ENCODE measurements around the gene FAM209A.
"Not testable (repeated sequence)": the region's sequence is repeated elsewhere in the genome, so short reads cannot be mapped to it uniquely, and the experiment has no call there.

The FAM209A gene

DNA sequence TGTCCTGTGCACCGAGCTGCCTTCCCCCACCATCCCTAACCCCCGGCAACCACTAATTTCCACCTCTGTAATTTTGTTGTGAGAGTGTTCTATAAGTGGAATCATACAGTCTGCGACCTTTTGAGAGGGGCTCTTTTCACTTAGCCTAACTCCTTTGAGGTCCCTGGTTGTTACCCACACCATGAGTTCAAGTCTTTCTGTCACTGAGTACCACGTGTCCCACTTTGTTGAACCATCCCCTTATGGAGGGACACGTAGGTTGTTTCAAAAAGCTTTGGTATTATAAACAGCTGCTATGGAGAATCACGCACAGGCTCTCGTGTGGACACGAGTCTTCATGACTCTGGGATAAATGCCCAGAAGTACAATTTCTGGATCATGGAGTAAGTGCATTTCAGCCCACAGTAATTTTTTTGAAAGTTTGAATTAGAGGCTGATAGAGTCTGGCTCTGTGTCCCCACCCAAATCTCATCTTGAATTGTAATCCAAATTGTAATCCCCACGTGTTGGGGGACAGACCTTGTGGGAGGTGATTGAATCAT, 18.0 kb downstream of the FAM209A start:
- no peak for DNase-seq

DNA sequence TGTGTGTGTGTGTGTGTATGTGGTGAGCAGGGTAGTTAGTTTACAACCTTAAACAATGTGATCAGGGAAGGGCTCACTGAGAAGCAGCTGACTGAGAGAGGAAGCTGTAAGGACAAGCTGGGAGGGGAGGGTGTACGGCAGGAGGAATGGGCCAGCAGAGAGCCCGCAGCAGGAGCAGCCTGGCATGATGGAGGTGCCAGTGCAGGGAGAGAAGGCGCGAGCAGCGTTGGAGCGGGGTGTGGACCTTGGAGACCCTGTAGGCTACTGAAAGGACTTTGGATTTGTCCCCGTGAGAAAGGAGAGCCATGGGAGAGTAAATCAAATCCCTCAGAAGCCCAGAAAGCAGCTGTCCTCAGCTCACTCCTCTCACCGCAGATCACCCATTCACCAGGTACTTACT, 27.0 kb downstream of the FAM209A start:
- no peak for DNase-seq

DNA sequence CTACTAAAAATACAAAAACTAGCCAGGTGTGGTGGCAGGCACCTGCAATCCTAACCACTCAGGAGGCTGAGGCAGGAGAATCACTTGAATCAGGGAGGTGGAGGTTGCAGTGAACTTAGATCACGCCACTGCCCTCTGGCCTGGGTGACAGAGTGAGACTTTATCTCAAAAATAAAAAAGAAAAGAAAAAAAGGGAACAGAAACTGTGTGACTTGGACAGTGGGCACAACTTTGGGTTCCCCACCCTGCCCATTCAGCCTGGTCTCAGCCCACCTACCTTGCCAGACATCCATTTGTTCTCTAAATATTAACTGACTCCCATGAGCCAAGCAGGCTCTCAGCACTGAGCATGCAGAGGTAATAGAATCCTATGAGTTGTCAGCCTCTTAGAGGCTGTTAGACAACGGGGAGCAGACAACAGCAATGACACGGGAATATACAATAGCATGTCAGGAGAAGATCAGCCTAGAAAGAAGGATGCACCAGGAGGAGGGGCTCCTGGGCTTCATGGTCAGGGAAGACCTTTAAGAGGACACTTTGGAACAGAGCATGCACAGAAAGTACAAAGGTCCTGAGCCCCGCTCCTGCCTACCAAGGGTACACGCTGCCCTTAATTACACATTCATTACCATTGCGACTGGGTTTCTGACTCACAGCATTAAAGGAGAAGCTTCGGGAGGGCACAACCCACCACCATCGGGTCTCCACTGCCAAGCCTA, 28.5 kb downstream of the FAM209A start:
- no peak for DNase-seq

DNA sequence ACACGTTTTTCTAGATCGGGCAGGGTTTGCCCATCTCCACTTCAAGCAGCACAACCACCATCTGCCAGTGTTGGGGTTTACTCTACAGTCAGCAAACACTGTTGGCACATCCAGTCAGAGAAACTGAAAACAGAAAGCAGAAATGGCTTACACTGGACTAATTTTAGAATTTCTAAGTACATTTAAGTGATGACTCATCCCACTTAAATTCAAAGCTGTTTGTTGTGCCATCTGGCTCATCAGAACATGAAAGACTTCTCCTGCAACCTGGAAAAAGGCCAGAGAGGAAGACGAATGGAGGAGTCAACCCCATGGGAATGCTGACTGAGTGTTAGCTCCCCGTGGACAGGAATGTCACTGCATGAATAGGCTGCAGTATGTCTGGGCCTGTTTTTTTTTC, 30.3 kb downstream of the FAM209A start:
- no peak for DNase-seq

DNA sequence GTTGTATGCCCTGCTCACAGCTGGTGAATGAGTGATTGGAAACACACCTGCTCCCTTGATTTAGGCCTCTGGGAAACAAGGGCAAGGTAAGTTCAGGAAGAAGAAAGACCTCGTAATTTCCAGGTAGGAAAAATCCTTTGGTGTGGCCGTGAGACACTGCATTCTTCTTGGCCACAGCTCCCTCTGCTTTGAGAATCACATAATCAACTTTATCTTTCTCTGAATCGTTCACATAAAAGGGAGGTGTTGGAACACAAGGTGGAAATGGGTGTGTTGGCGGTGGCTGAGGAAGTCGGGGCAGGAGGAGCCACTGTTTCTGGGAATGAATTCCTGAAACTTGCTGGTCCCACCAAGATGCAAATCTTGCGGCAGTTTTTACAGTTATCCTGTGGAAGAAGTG, 34.4 kb downstream of the FAM209A start:
- no peak for DNase-seq

DNA sequence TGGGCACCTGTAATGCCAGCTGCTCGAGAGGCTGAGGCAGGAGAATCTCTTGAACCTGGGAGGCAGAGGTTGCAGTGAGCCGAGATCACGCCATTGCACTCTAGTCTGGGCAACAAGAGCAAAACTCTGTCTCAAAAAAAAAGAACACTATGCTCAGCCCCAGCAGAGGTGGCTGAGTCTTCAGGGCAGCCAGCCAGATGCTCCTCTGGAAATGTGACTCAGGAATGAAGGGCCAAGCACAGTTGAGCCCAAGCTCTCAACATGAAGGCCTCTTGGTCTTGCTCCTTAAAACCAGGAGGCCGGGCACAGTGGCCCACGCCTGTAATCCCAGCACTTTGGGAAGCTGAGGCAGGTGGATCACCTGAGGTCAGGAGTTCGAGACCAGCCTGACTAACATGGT, 40.0 kb downstream of the FAM209A start:
- DNase-seq: not testable (repeated sequence)

DNA sequence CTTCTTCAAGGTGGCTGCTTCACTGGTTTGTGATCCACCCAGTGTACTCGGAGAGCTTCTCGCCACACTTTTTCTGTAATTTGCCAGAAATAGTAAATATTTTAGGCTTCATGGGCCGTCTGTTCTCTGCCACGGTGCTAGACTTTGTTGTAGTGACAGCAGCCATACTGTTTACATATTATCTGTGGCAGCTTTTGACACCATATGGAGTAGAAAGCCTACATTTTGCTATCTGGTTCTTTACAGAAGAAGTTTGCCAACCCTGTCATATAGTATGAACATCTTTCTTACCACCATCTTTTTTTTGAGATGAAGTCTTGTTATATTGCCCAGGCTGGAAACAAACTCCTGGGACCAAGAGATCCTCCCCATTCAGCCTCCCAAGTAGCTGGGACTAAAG, 41.0 kb downstream of the FAM209A start:
- DNase-seq: no peak

DNA sequence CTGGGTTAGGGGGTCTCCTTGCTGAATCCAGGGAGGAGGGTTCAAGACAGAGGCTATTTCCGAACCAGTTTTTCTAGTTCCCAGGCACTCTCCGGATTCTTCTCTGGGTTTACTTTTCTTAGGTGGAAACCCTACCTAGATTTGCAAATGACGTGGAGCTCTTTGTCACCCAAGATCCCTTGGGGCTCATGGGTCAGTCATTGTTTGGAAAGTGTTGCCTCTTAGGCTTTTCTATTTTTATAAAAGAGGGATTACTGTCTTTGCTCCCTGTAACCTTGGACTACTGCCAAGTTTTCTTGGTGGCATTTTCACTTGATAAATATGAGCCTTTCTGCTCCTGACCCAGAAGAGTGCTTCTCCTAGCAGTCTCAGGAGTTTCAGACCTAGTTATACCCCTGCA, 42.1 kb downstream of the FAM209A start:
- no peak for DNase-seq

DNA sequence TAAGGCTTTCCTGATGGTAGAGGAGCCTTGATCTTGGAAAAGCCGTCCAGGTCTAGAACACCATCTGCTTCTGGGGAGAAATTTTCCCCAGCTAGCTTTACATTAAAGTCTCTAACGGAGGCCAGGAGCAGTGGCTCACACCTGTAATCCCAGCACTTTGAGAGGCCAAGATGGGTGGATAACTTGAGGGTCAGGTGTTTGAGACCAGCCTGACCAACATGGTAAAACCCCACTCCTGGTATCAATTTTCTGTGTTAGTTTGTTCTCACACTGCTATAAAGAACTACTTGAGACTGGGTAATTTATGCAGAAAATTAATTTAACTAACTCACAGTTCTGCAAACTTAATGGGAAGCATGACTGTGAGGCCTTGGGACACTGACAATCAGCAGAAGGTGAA, 46.3 kb downstream of the FAM209A start:
- no peak for DNase-seq

DNA sequence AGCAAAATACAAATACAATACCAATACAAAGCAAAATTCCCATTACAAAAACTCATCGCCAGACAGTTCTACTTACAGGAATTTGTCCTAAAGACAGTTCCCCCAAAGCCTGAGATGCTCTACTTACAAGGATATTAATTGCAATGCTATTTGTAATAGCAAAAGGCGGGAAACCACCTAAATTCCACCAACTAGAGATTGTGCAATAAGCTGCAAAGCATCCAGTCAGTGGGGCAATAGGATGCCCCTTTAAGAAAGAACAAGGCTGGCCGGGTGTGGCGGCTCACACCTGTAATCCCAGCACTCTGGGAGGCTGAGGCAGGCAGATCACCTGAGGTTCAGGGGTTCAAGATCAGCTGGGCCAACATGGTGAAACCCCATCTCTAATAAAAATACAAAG, 47.6 kb downstream of the FAM209A start:
- DNase-seq: no peak

DNA sequence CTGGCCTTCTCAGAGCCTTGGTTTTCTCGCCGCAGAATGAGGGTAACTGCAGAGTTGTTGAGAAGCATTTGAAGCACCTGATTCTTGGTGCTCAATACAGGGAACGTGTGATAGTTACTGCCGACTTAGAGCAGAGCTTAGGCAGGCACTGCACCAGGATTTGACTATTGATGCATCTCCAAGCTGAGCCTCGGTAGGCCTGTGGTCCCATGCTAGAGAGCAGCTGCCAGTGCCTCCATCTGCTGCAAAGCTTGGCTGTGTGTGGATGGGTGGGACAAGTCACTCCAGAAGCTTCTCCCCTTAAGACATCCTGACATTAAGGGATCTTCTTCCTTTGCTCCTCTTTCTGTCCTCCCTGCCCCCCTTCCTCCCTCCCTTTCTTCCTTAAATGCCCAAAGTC, 49.4 kb downstream of the FAM209A start:
- no peak for DNase-seq

DNA sequence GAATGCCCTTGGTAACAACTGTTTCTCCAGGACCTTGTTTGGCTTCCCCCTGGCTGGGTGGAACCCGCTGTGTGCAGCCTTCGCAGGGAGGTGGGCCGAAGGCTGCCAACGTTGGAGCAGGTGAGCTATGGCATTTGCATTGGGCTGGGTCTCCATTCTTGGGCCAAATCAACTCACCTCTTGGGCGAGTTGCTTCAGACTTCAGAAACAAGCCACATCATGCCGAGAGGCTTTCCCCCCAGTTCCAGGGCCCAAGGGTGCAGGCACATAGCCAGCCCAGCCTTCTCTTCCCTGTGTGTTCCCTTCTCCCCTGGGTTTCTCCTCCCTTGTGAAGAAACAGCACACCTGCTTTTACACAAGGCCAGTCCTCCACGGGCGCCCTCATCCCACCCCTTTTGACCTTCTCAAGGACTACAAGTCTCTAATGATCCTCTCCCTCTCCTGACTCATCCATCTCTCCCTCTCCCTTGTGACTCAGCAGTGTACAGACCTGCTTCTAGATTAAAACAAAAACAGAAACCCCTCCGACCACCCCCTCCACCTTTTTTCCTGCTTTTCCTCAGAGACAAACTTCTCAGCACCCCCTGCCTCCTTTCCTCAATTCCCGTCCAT, 50.1 kb downstream of the FAM209A start:
- DNase-seq: no peak

DNA sequence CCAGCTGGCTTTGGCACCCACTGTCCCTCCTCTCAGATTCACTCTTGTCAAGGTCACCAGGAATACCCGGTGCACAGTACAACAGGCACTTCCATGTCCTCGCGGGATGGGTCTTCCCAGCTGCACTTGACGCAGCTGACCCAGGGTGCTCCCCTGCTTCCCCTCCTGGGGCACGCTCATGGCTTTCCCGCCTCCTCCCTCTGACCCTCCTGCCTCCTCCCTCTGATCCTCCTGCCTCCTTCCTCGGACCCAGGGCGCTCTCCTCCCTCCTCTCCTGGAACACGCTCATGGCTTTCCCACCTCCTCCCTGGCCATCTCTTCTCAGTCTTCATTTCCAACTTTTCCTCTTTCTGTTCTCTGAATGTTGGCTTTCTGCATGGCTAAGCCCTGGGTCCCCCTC, 50.6 kb downstream of the FAM209A start:
- no peak for DNase-seq
